ENCODE results near the gene LILRB2. TPM values are rescaled to one million over a fixed set of nuclear protein-coding genes. Genes with fewer than 3 reads are reported as not detected.
"Not testable (repeated sequence)": the region's sequence is repeated elsewhere in the genome, so short reads cannot be mapped to it uniquely, and the experiment has no call there.

The LILRB2 gene
- polyA plus RNA-seq, 3 donors = 111 to 574 (median 172) TPM

DNA sequence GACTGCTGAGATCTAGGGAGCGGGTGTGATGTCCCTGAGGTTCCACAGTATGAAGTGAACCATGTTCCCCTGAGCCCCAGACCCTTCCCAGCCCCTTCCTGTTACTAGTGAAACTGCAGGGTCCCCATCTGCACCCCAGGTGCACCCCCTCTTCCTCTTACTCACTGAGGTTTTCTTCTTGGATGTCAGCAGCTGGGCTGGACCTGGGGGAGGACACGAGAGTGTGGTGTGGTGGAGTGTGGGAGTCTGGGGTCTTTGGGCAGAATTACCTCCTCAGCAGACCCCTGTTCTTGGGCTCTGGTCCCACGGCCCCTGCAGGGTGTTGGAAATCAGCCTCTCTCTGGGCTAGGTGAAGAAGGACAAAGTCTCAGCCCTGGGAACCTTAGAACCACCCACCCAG is 35.0 kb downstream of the LILRB2 start:
- H3K79me2 ChIP-seq (ENCODE audit: insufficient read depth, low read length) = no peaks in the 10 kb centered on the region
- H4K20me1 ChIP-seq (ENCODE audit: insufficient read depth, low read length) = no peaks in the 10 kb centered on the region
- no peak overlapping the region for H3K4me2 ChIP-seq (replicated peaks; ENCODE audit: extremely low read depth, low read length, poor library complexity, severe bottlenecking)
- Mint-ChIP-seq H3K9me3 (no peaks in the 10 kb centered on the region), H3K27ac (peak overlapping the region in 5 of 7 donors; percentile 26 to 77 (median 50)), H3K27me3 (ENCODE audit: low read depth in 3 of 3) (peaks cover 0 to 7% (median 4%) of the 10 kb centered on the region in 3 donors), H3K36me3 (peaks cover 4 to 6% of the 10 kb centered on the region in 2 donors), H3K4me1 (peaks cover 63% of the 10 kb centered on the region), H3K4me3 (no peak overlapping the region)
- no peak overlapping the region for H3K27ac ChIP-seq (ENCODE audit: low read depth in 1 of 2, low read length in 2 of 2)
- TF ChIP-seq CTCF (IDR thresholded peaks at IDR 0.05) = no peak
- intact Hi-C loops (cut with micrococcal nuclease) = loop anchor here in 1 of 2 donors (5.0 kb wide), 1 partner anchor 34 kb away; no protein-coding TSS in a partner anchor
- H3K36me3 ChIP-seq (replicated peaks in 1 of 2; ENCODE audit: control insufficient read depth in 1 of 2, insufficient read depth in 2 of 2, low read length in 2 of 2) = no peaks in the 10 kb centered on the region
- no peak overlapping the region for H3K4me3 ChIP-seq (replicated peaks in 1 of 3; ENCODE audit: low read depth in 2 of 3, low read length in 3 of 3)
- whole genome bisulfite sequencing (ENCODE audit: insufficient coverage) = 0% methylated on average over 1 of the region's 3 CpGs
- no peaks in the 10 kb centered on the region for H3K9me3 ChIP-seq (replicated peaks in 1 of 2; ENCODE audit: control insufficient read depth in 1 of 2, insufficient read depth in 1 of 2, low read length in 2 of 2)
- no peak for DNase-seq
- H3K27me3 ChIP-seq (ENCODE audit: control insufficient read depth in 2 of 2, insufficient read depth in 2 of 2, low read length in 2 of 2) = no peaks in the 10 kb centered on the region
- H3K9ac ChIP-seq (ENCODE audit: insufficient read depth, low read length, poor library complexity, severe bottlenecking) = no peak overlapping the region
- peaks cover 64 to 70% of the 10 kb centered on the region in 2 donors for H3K4me1 ChIP-seq (ENCODE audit: control insufficient read depth in 1 of 2, insufficient read depth in 2 of 2, low read length in 2 of 2)
- no peak overlapping the region for H2AFZ ChIP-seq (ENCODE audit: insufficient read depth, low read depth, low read length, poor library complexity, severe bottlenecking)

GRCh38 chr19:54243809-54244208 is 37.1 kb downstream of the LILRB2 start:
- H3K27me3 Mint-ChIP-seq (ENCODE audit: low read depth in 3 of 3); H3K4me2 ChIP-seq (replicated peaks; ENCODE audit: extremely low read depth, low read length, poor library complexity, severe bottlenecking); H3K9ac ChIP-seq (ENCODE audit: insufficient read depth, low read length, poor library complexity, severe bottlenecking); H3K27ac ChIP-seq (ENCODE audit: low read depth in 1 of 2, low read length in 2 of 2); H4K20me1 ChIP-seq (ENCODE audit: insufficient read depth, low read length); H2AFZ ChIP-seq (ENCODE audit: insufficient read depth, low read depth, low read length, poor library complexity, severe bottlenecking); H3K4me3 ChIP-seq (replicated peaks in 1 of 3; ENCODE audit: low read depth in 2 of 3, low read length in 3 of 3); H3K4me3 Mint-ChIP-seq; H3K27me3 ChIP-seq (ENCODE audit: control insufficient read depth in 2 of 2, insufficient read depth in 2 of 2, low read length in 2 of 2); H3K9me3 ChIP-seq (replicated peaks in 1 of 2; ENCODE audit: control insufficient read depth in 1 of 2, insufficient read depth in 1 of 2, low read length in 2 of 2); intact Hi-C loops (cut with micrococcal nuclease); H3K9me3 Mint-ChIP-seq; H3K79me2 ChIP-seq (ENCODE audit: insufficient read depth, low read length): not testable (repeated sequence)
- peaks cover 19 to 22% of the 10 kb centered on the region in 2 donors for H3K36me3 Mint-ChIP-seq
- peak in 2 of 3 donors; percentile 43 to 53 for DNase-seq
- Histone ChIP-seq H3K4me1 (ENCODE audit: control insufficient read depth in 1 of 2, insufficient read depth in 2 of 2, low read length in 2 of 2) (peaks cover 77 to 78% of the 10 kb centered on the region in 2 donors), H3K36me3 (replicated peaks in 1 of 2; ENCODE audit: control insufficient read depth in 1 of 2, insufficient read depth in 2 of 2, low read length in 2 of 2) (peaks cover 10 to 12% of the 10 kb centered on the region in 2 donors)
- peak overlapping the region in 5 of 7 donors; percentile 81 to 96 (median 91) for H3K27ac Mint-ChIP-seq
- WGBS (ENCODE audit: insufficient coverage) = no CpG with 5 or more reads among the region's 8 CpGs
- H3K4me1 Mint-ChIP-seq = peaks cover 69% of the 10 kb centered on the region
